ENCODE data around the gene RIC8B.
A peak's percentile ranks its signal among the peaks of the same experiment; 100 is the strongest.

The RIC8B gene

GRCh38 chr12:106780010-106780631, 5.6 kb downstream of the RIC8B start:
- DNase-seq: no peak
- intact Hi-C loops (cut with DNase I): no loop called here

GRCh38 chr12:106782619-106783018, 8.1 kb downstream of the RIC8B start:
- no peak for DNase-seq
- intact Hi-C loops (cut with DNase I): no loop called here

GRCh38 chr12:106783515-106783914, 9.0 kb downstream of the RIC8B start:
- DNase-seq: no peak
- intact Hi-C loops (cut with DNase I): no loop called here

GRCh38 chr12:106790020-106790419, 15.5 kb downstream of the RIC8B start:
- DNase-seq: no peak
- intact Hi-C loops (cut with DNase I): no loop called here

- no peak for DNase-seq
- intact Hi-C loops (cut with DNase I): no loop called here
Observed at GRCh38 chr12:106791531-106791930, 17.0 kb downstream of the RIC8B start.

GRCh38 chr12:106794369-106794768, 19.9 kb downstream of the RIC8B start:
- DNase-seq: no peak
- intact Hi-C loops (cut with DNase I): no loop called here

GRCh38 chr12:106801167-106801708, 26.8 kb downstream of the RIC8B start:
- no peak for DNase-seq

GRCh38 chr12:106801830-106802533, 27.5 kb downstream of the RIC8B start:
- intact Hi-C loops (cut with DNase I): no loop called here
- no peak for DNase-seq

More at GRCh38 chr12:106801167-106801708, 26.8 kb downstream of the RIC8B start:
- intact Hi-C loops (cut with DNase I): no loop called here

- DNase-seq: no peak
- intact Hi-C loops (cut with DNase I): no loop called here
Observed at GRCh38 chr12:106804668-106805067, 30.2 kb downstream of the RIC8B start.

- no peak for DNase-seq
- intact Hi-C loops (cut with DNase I): no loop called here
Observed at GRCh38 chr12:106814714-106815113, 40.2 kb downstream of the RIC8B start.

- intact Hi-C loops (cut with DNase I): no loop called here
- no peak for DNase-seq
Observed at GRCh38 chr12:106815741-106816140, 41.3 kb downstream of the RIC8B start.

GRCh38 chr12:106816231-106816630, 41.7 kb downstream of the RIC8B start:
- intact Hi-C loops (cut with DNase I): no loop called here
- DNase-seq: no peak

GRCh38 chr12:106819991-106820390, 45.5 kb downstream of the RIC8B start:
- intact Hi-C loops (cut with DNase I): no loop called here
- no peak for DNase-seq

- intact Hi-C loops (cut with DNase I): no loop called here
- DNase-seq: no peak
Observed at GRCh38 chr12:106831699-106832098, 57.2 kb downstream of the RIC8B start.

GRCh38 chr12:106837782-106838181, 63.3 kb downstream of the RIC8B start:
- intact Hi-C loops (cut with DNase I): no loop called here
- no peak for DNase-seq

GRCh38 chr12:106839333-106839732, 64.9 kb downstream of the RIC8B start:
- no peak for DNase-seq
- intact Hi-C loops (cut with DNase I): no loop called here

GRCh38 chr12:106840243-106840642, 65.8 kb downstream of the RIC8B start:
- peak in 20 of 42 donors; percentile 5 to 49 (median 24) for DNase-seq
- intact Hi-C loops (cut with DNase I): no loop called here

GRCh38 chr12:106841510-106842302, 67.2 kb downstream of the RIC8B start:
- peak in 27 of 42 donors; percentile 17 to 80 (median 50) for DNase-seq
- intact Hi-C loops (cut with DNase I): no loop called here

- intact Hi-C loops (cut with DNase I): no loop called here
- no peak for DNase-seq
Observed at GRCh38 chr12:106845902-106846301, 71.4 kb downstream of the RIC8B start.

GRCh38 chr12:106847861-106848260, 73.4 kb downstream of the RIC8B start:
- intact Hi-C loops (cut with DNase I): no loop called here
- no peak for DNase-seq

Measured in head of caudate nucleus (tissue), 42 donors.